ENCODE results near the gene POU2F3.

POU2F3 gene

GRCh38 chr11:120260616-120261015 lies 20.7 kb downstream of the POU2F3 start:
- in situ Hi-C loops (cut with MboI; ENCODE audit: low sequenced_read_pairs, unreplicated experiment), result no loop called here
- TF ChIP-seq CTCF (IDR thresholded peaks at IDR 0.05; ENCODE audit: borderline replicate concordance, control extremely low read depth, extremely low read depth, insufficient read depth, missing control alignments), result no peak
- no peak for DNase-seq (ENCODE audit: low spot score)

GRCh38 chr11:120261321-120261720 lies 21.4 kb downstream of the POU2F3 start:
- in situ Hi-C loops (cut with MboI; ENCODE audit: low sequenced_read_pairs, unreplicated experiment), result no loop called here

GRCh38 chr11:120261931-120262330 lies 22.0 kb downstream of the POU2F3 start:
- no peak for TF ChIP-seq CTCF (IDR thresholded peaks at IDR 0.05; ENCODE audit: borderline replicate concordance, control extremely low read depth, extremely low read depth, insufficient read depth, missing control alignments)
- in situ Hi-C loops (cut with MboI; ENCODE audit: low sequenced_read_pairs, unreplicated experiment), result no loop called here
- no peak for DNase-seq (ENCODE audit: low spot score)

More at GRCh38 chr11:120261321-120261720, 21.4 kb downstream of the POU2F3 start:
- no peak for DNase-seq (ENCODE audit: low spot score)
- no peak for TF ChIP-seq CTCF (IDR thresholded peaks at IDR 0.05; ENCODE audit: borderline replicate concordance, control extremely low read depth, extremely low read depth, insufficient read depth, missing control alignments)

DNA sequence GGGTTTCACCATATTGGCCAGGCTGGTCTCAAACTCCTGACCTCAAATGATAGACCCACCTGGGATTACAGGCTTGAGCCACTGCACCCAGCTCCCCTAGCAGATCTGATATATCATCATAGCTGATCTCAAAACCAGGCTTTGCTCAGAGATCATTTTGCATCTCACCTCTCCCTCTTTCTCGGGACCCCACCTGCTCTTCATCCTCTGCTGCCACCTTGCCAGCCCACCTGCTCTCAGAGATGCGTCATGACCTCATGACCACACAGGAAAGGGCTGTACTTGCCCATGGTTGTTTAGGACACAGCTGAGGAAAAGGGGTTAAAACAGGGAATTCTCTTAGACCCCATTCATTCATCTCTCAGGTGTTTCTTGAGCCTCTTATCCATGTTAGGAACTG lies 27.4 kb downstream of the POU2F3 start:
- in situ Hi-C loops (cut with MboI; ENCODE audit: low sequenced_read_pairs, unreplicated experiment), result no loop called here
- TF ChIP-seq CTCF (IDR thresholded peaks at IDR 0.05; ENCODE audit: borderline replicate concordance, control extremely low read depth, extremely low read depth, insufficient read depth, missing control alignments), result no peak
- DNase-seq (ENCODE audit: low spot score), result no peak

- in situ Hi-C loops (cut with MboI; ENCODE audit: low sequenced_read_pairs, unreplicated experiment), result no loop called here
- no peak for TF ChIP-seq CTCF (IDR thresholded peaks at IDR 0.05; ENCODE audit: borderline replicate concordance, control extremely low read depth, extremely low read depth, insufficient read depth, missing control alignments)
- DNase-seq (ENCODE audit: low spot score), result no peak
Measured at GRCh38 chr11:120268686-120269085, 28.7 kb downstream of the POU2F3 start.

- in situ Hi-C loops (cut with MboI; ENCODE audit: low sequenced_read_pairs, unreplicated experiment), result no loop called here
- DNase-seq (ENCODE audit: low spot score), result no peak
- no peak for TF ChIP-seq CTCF (IDR thresholded peaks at IDR 0.05; ENCODE audit: borderline replicate concordance, control extremely low read depth, extremely low read depth, insufficient read depth, missing control alignments)
Measured at GRCh38 chr11:120270386-120270785, 30.4 kb downstream of the POU2F3 start.

GRCh38 chr11:120271672-120272071 lies 31.7 kb downstream of the POU2F3 start:
- in situ Hi-C loops (cut with MboI; ENCODE audit: low sequenced_read_pairs, unreplicated experiment), result no loop called here
- TF ChIP-seq CTCF (IDR thresholded peaks at IDR 0.05; ENCODE audit: borderline replicate concordance, control extremely low read depth, extremely low read depth, insufficient read depth, missing control alignments), result no peak
- no peak for DNase-seq (ENCODE audit: low spot score)
